Effector memory CD4-positive, alpha-beta T cell (primary cell): Measurements from ENCODE around the gene SYCP2L.
"Not testable (repeated sequence)": the region's sequence is repeated elsewhere in the genome, so short reads cannot be mapped to it uniquely, and the experiment has no call there.

Experiments used
- DNase-seq, 3 donors: peaks; one replicate each; pipeline ENCODE4 v3.0.0-alpha.2; 2020
- H3K27ac ChIP-seq: 2 replicates; pipeline ENCODE4 v1.7.0; 2013; ENCODE audit warnings: mild to moderate bottlenecking, low read length, moderate library complexity; ENCODE audit not compliant: insufficient read depth, poor library complexity, severe bottlenecking
- H3K27me3 ChIP-seq: replicated peaks from 2 replicates; pipeline ENCODE4 v1.7.0; 2013; ENCODE audit warnings: mild to moderate bottlenecking, low read length; ENCODE audit not compliant: insufficient read depth, control insufficient read depth, poor library complexity, severe bottlenecking
- H3K36me3 ChIP-seq: 2 replicates; pipeline ENCODE4 v1.7.0; 2013; ENCODE audit warnings: mild to moderate bottlenecking, low read length, moderate library complexity; ENCODE audit not compliant: control insufficient read depth, insufficient read depth
- H3K4me1 ChIP-seq: 2 replicates; pipeline ENCODE4 v1.7.0; 2013; ENCODE audit warnings: low read length, mild to moderate bottlenecking; ENCODE audit not compliant: control insufficient read depth, insufficient read depth, poor library complexity, severe bottlenecking
- H3K4me3 ChIP-seq: 2 replicates; pipeline ENCODE4 v1.7.0; 2013; ENCODE audit warnings: low read length, low read depth, mild to moderate bottlenecking; ENCODE audit not compliant: insufficient read depth, poor library complexity, severe bottlenecking
- H3K9me3 ChIP-seq: 2 replicates; pipeline ENCODE4 v1.7.0; 2013; ENCODE audit warnings: mild to moderate bottlenecking, low read length, moderate library complexity; ENCODE audit not compliant: control insufficient read depth

Gene SYCP2L

GRCh38 chr6:10968776-10969175 is 81.9 kb downstream of the SYCP2L start:
- no peaks in the 10 kb centered on the region for H3K36me3 ChIP-seq
- DNase-seq, result no peak
- H3K27ac ChIP-seq, result no peak overlapping the region
- H3K4me1 ChIP-seq, result no peaks in the 10 kb centered on the region
- no peaks in the 10 kb centered on the region for H3K27me3 ChIP-seq
- H3K4me3 ChIP-seq, result no peak overlapping the region
- H3K9me3 ChIP-seq, result no peaks in the 10 kb centered on the region

GRCh38 chr6:10970731-10971130 is 83.9 kb downstream of the SYCP2L start:
- no peaks in the 10 kb centered on the region for H3K9me3 ChIP-seq

DNA sequence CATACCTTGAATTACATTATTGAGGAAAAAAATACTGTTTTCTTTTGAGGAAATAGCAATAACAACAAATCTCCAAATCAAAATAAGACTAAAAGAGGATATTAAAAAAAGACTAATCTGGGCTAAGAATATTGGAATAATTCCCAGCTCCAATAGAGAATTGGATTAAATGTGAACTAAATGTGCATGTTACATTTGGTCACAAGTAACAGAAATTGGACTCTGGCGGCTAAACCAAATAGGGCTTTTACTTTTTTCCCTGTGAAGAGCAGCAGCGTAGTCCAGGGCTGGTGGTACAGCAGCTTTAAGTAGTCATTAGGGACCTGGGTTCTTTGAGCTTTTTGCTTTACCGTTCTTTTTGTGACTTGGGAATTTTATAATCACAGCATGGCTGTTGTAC is 85.3 kb downstream of the SYCP2L start:
- no peak for DNase-seq
- no peaks in the 10 kb centered on the region for H3K4me1 ChIP-seq
- H3K4me3 ChIP-seq, result no peak overlapping the region
- H3K36me3 ChIP-seq, result no peaks in the 10 kb centered on the region
- H3K27ac ChIP-seq, result no peak overlapping the region
- no peaks in the 10 kb centered on the region for H3K9me3 ChIP-seq
- H3K27me3 ChIP-seq, result no peaks in the 10 kb centered on the region

More at GRCh38 chr6:10970731-10971130, 83.9 kb downstream of the SYCP2L start:
- Histone ChIP-seq H3K4me3 (no peak overlapping the region), H3K27ac (no peak overlapping the region), H3K4me1 (no peaks in the 10 kb centered on the region), H3K36me3 (no peaks in the 10 kb centered on the region), H3K27me3 (no peaks in the 10 kb centered on the region)
- no peak for DNase-seq

- no peak for DNase-seq
- H3K36me3 ChIP-seq, result no peaks in the 10 kb centered on the region
- no peak overlapping the region for H3K27ac ChIP-seq
- H3K27me3 ChIP-seq, result no peaks in the 10 kb centered on the region
- H3K4me1 ChIP-seq, result no peaks in the 10 kb centered on the region
- no peak overlapping the region for H3K4me3 ChIP-seq
- H3K9me3 ChIP-seq, result no peaks in the 10 kb centered on the region
These were observed 89.7 kb downstream of the SYCP2L start for GRCh38 chr6:10976571-10976970.

GRCh38 chr6:10977231-10977968 is 90.5 kb downstream of the SYCP2L start:
- Histone ChIP-seq H3K36me3 (no peaks in the 10 kb centered on the region), H3K4me3 (no peak overlapping the region), H3K27me3 (no peaks in the 10 kb centered on the region), H3K4me1 (no peaks in the 10 kb centered on the region), H3K9me3 (no peaks in the 10 kb centered on the region), H3K27ac (no peak overlapping the region)
- DNase-seq, result no peak

DNA sequence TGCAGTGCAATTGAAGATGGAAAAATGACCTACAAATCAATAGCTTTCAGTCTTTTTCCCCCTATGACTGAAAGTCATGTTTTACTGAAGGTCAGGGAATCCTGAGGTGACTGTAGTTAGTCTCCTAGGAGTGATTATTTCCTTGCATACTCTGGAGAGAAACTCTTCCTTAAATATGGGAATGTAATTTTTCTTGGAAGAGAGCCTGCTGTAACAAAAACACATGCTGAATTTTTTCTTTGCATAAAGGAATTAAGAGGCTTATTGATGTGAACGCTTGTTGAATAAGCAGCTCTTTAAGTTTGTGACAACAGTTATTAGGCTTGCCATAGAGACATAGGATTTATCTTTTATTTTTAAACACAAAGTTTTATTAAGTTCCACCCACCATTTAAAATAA is 92.8 kb downstream of the SYCP2L start:
- Histone ChIP-seq H3K27me3 (no peaks in the 10 kb centered on the region), H3K9me3 (no peaks in the 10 kb centered on the region), H3K27ac (no peak overlapping the region), H3K36me3 (no peaks in the 10 kb centered on the region), H3K4me3 (no peak overlapping the region), H3K4me1 (no peaks in the 10 kb centered on the region)
- no peak for DNase-seq

DNA sequence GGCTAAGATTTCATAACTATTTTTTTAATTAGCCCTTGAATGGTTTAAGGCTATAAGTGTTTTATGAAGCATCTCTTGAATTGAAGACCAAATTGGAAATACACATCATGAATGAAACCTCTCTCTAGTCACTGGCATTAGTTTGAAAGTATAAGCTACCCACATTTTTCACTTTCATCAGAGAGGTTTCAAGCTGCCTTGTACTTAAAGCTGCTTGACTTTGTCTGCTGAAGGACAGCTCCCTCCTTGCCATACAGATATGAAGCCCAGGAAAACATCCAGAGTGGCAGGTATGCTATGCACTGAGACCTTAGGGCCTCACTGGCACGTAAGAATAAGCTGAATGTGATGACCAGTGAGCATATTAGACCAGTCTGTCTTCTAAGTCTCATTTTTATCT is 94.6 kb downstream of the SYCP2L start:
- H3K27me3 ChIP-seq, result no peaks in the 10 kb centered on the region
- H3K36me3 ChIP-seq, result no peaks in the 10 kb centered on the region
- no peak overlapping the region for H3K4me3 ChIP-seq
- H3K27ac ChIP-seq, result no peak overlapping the region
- DNase-seq, result no peak
- no peaks in the 10 kb centered on the region for H3K4me1 ChIP-seq
- no peaks in the 10 kb centered on the region for H3K9me3 ChIP-seq

GRCh38 chr6:10984959-10985358 is 98.1 kb downstream of the SYCP2L start:
- H3K9me3 ChIP-seq, H3K27ac ChIP-seq, DNase-seq, H3K4me1 ChIP-seq, H3K36me3 ChIP-seq, H3K27me3 ChIP-seq, H3K4me3 ChIP-seq: not testable (repeated sequence)

GRCh38 chr6:10989587-10989986 is 102.7 kb downstream of the SYCP2L start:
- no peak for DNase-seq
- H3K4me3 ChIP-seq, result no peak overlapping the region
- H3K27ac ChIP-seq, result no peak overlapping the region
- no peaks in the 10 kb centered on the region for H3K9me3 ChIP-seq
- no peaks in the 10 kb centered on the region for H3K36me3 ChIP-seq
- no peaks in the 10 kb centered on the region for H3K27me3 ChIP-seq
- H3K4me1 ChIP-seq, result no peaks in the 10 kb centered on the region

GRCh38 chr6:10991115-10991514 is 104.3 kb downstream of the SYCP2L start:
- Histone ChIP-seq H3K36me3 (no peaks in the 10 kb centered on the region), H3K4me1 (no peaks in the 10 kb centered on the region), H3K4me3 (no peak overlapping the region), H3K27ac (no peak overlapping the region), H3K27me3 (no peaks in the 10 kb centered on the region), H3K9me3 (no peaks in the 10 kb centered on the region)
- DNase-seq, result no peak
